GM23248 (cell line): ENCODE results near the gene STK31. TPM values are rescaled to one million over a fixed set of nuclear protein-coding genes. Genes with fewer than 3 reads are reported as not detected.

ENCODE experiments used
- DNase-seq: peaks from one replicate; pipeline ENCODE4 v3.0.0-alpha.2; 2015
- H2AFZ ChIP-seq: fragments of 200-600 bp; sonication (generic); 2 replicates; pipeline ENCODE4 v1.6.1; 2016; ENCODE audit warnings: antibody characterized with exemption
- H3F3A ChIP-seq: fragments of 200-600 bp; sonication (generic); 2 replicates; pipeline ENCODE4 v1.6.1; 2016; ENCODE audit warnings: mild to moderate bottlenecking, antibody characterized with exemption, mixed run types; ENCODE audit not compliant: insufficient read depth
- H3K27ac ChIP-seq: fragments of 200-600 bp; sonication (generic); 2 replicates; pipeline ENCODE4 v1.5.1; 2016; ENCODE audit warnings: mild to moderate bottlenecking
- H3K27me3 ChIP-seq: fragments of 200-600 bp; sonication (generic); replicated peaks from 2 replicates; pipeline ENCODE4 v1.6.1; 2016; ENCODE audit warnings: mild to moderate bottlenecking; ENCODE audit not compliant: insufficient read depth
- H3K36me3 ChIP-seq: fragments of 200-600 bp; sonication (generic); 2 replicates; pipeline ENCODE4 v1.6.1; 2016; ENCODE audit warnings: low read depth, mild to moderate bottlenecking
- H3K4me1 ChIP-seq: fragments of 200-600 bp; sonication (generic); 2 replicates; pipeline ENCODE4 v1.6.1; 2016; ENCODE audit warnings: mild to moderate bottlenecking; ENCODE audit not compliant: insufficient read depth
- H3K4me2 ChIP-seq: fragments of 200-600 bp; sonication (generic); one replicate; pipeline ENCODE4 v1.6.1; 2016; ENCODE audit warnings: mild to moderate bottlenecking; ENCODE audit not compliant: unreplicated experiment
- H3K4me3 ChIP-seq: fragments of 200-600 bp; sonication (generic); 2 replicates; pipeline ENCODE4 v1.5.1; 2016; ENCODE audit warnings: mild to moderate bottlenecking
- H3K79me2 ChIP-seq: fragments of 200-600 bp; sonication (generic); 2 replicates; pipeline ENCODE4 v1.6.1; 2016; ENCODE audit warnings: mild to moderate bottlenecking; ENCODE audit not compliant: insufficient read depth
- H3K9ac ChIP-seq: fragments of 200-600 bp; sonication (generic); 2 replicates; pipeline ENCODE4 v1.6.1; 2016; ENCODE audit warnings: mild to moderate bottlenecking
- H3K9me2 ChIP-seq: fragments of 200-600 bp; sonication (generic); 2 replicates; pipeline ENCODE4 v1.6.1; 2016; ENCODE audit warnings: mixed run types, mild to moderate bottlenecking, moderate library complexity; ENCODE audit not compliant: insufficient read depth
- H3K9me3 ChIP-seq: fragments of 200-600 bp; sonication (generic); one replicate; pipeline ENCODE4 v1.6.1; 2017; ENCODE audit warnings: low read depth
- H4K20me1 ChIP-seq: fragments of 200-600 bp; sonication (generic); 2 replicates; pipeline ENCODE4 v1.6.0; 2016; ENCODE audit not compliant: insufficient read depth
- EZH2 ChIP-seq: fragments of 200-600 bp; sonication (generic); IDR thresholded peaks from 2 replicates; pipeline ENCODE4 v1.6.1; 2018; ENCODE audit warnings: antibody characterized with exemption, mild to moderate bottlenecking; ENCODE audit not compliant: insufficient read depth, poor library complexity, severe bottlenecking
- EZH2phosphoT487 ChIP-seq: fragments of 200-600 bp; sonication (generic); IDR thresholded peaks from 2 replicates; pipeline ENCODE4 v1.6.1; 2018; ENCODE audit warnings: antibody characterized with exemption, moderate library complexity, mild to moderate bottlenecking, low read depth; ENCODE audit not compliant: insufficient read depth
- WGBS, 2 experiments: methylation state at CpG; one replicate each; pipeline ENCODE4 v1.1.6; 2015 to 2017; ENCODE audit warnings: low lambda C conversion rate in 2 of 2, low coverage in 1 of 2; ENCODE audit errors: missing lambda C conversion rate in 2 of 2; 5-methylcytosine and 5-hydroxymethylcytosine counted together
- in situ Hi-C: fragments of 300-500 bp; cut with MboI; formaldehyde crosslinking; loops from 2 replicates; pipeline ENCODE4 v1.15.0; 2020
- polyA plus RNA-seq: library from polyadenylated mRNA; unstranded; fragments of >200 nt; fragmentation: Nextera tagmentation; extraction: Ambion mirVana; gene quantifications from 2 replicates; pipeline ENCODE4 v1.2.1, GENCODE V29; 2016
- total RNA-seq: library from RNA; depleted of rRNA; stranded (reverse); fragments of >200 nt; shearing (Covaris generic); gene quantifications from 2 replicates; pipeline ENCODE4 v1.2.3, GENCODE V29; 2014

The STK31 gene
- total and polyA plus RNA-seq, 2 experiments from 2014 or later: not detected

GRCh38 chr7:23783115-23783514, 73.1 kb downstream of the STK31 start:
- H4K20me1 ChIP-seq: no peaks in the 10 kb centered on the region
- H2AFZ ChIP-seq: no peak overlapping the region
- no peak for DNase-seq
- no peaks in the 10 kb centered on the region for H3K9me2 ChIP-seq
- no peaks in the 10 kb centered on the region for H3K27me3 ChIP-seq
- H3K4me3 ChIP-seq: no peak overlapping the region
- H3K9me3 ChIP-seq: no peaks in the 10 kb centered on the region
- no peak overlapping the region for H3K9ac ChIP-seq
- H3K36me3 ChIP-seq: no peaks in the 10 kb centered on the region
- H3K27ac ChIP-seq: no peak overlapping the region
- no peaks in the 10 kb centered on the region for H3K4me1 ChIP-seq
- 48 to 50% methylated on average over 5 of the region's 5 CpGs for WGBS, 2 experiments
- H3F3A ChIP-seq: no peaks in the 10 kb centered on the region
- H3K79me2 ChIP-seq: no peaks in the 10 kb centered on the region
- H3K4me2 ChIP-seq: no peak overlapping the region
- TF ChIP-seq EZH2 (no peak), EZH2phosphoT487 (no peak)
- in situ Hi-C loops: no loop called here

- no peaks in the 10 kb centered on the region for H3K4me1 ChIP-seq
- DNase-seq: no peak
- no peak overlapping the region for H3K4me3 ChIP-seq
- H3K9me3 ChIP-seq: no peaks in the 10 kb centered on the region
- in situ Hi-C loops: no loop called here
- H3K27ac ChIP-seq: no peak overlapping the region
- H3F3A ChIP-seq: no peaks in the 10 kb centered on the region
- TF ChIP-seq EZH2: no peak
- no peak for TF ChIP-seq EZH2phosphoT487
- no peak overlapping the region for H3K4me2 ChIP-seq
- H2AFZ ChIP-seq: no peak overlapping the region
- 70 to 77% methylated on average over 3 of the region's 3 CpGs for WGBS, 2 experiments
- H3K9me2 ChIP-seq: no peaks in the 10 kb centered on the region
- H4K20me1 ChIP-seq: no peaks in the 10 kb centered on the region
- no peak overlapping the region for H3K9ac ChIP-seq
- no peaks in the 10 kb centered on the region for H3K36me3 ChIP-seq
- no peaks in the 10 kb centered on the region for H3K27me3 ChIP-seq
- no peaks in the 10 kb centered on the region for H3K79me2 ChIP-seq
Measured at GRCh38 chr7:23787272-23787671, 77.3 kb downstream of the STK31 start.

- H3K4me1 ChIP-seq: no peaks in the 10 kb centered on the region
- H3K9me3 ChIP-seq: no peaks in the 10 kb centered on the region
- WGBS, 2 experiments: 29 to 30% methylated on average over 3 of the region's 3 CpGs
- in situ Hi-C loops: no loop called here
- H3F3A ChIP-seq: no peaks in the 10 kb centered on the region
- no peaks in the 10 kb centered on the region for H3K27me3 ChIP-seq
- no peaks in the 10 kb centered on the region for H4K20me1 ChIP-seq
- no peak for DNase-seq
- H3K9ac ChIP-seq: no peak overlapping the region
- TF ChIP-seq EZH2 (no peak), EZH2phosphoT487 (no peak)
- H3K27ac ChIP-seq: no peak overlapping the region
- no peaks in the 10 kb centered on the region for H3K9me2 ChIP-seq
- no peak overlapping the region for H3K4me2 ChIP-seq
- no peaks in the 10 kb centered on the region for H3K36me3 ChIP-seq
- H2AFZ ChIP-seq: no peak overlapping the region
- H3K4me3 ChIP-seq: no peak overlapping the region
- H3K79me2 ChIP-seq: no peaks in the 10 kb centered on the region
Measured at GRCh38 chr7:23788843-23789242, 78.8 kb downstream of the STK31 start.

- Histone ChIP-seq H3K36me3 (no peaks in the 10 kb centered on the region), H3K9ac (no peak overlapping the region), H3K4me2 (no peak overlapping the region), H4K20me1 (no peaks in the 10 kb centered on the region), H2AFZ (no peak overlapping the region), H3K4me3 (no peak overlapping the region), H3K27ac (no peak overlapping the region), H3F3A (no peaks in the 10 kb centered on the region), H3K4me1 (no peaks in the 10 kb centered on the region), H3K27me3 (no peaks in the 10 kb centered on the region), H3K9me3 (no peaks in the 10 kb centered on the region), H3K79me2 (no peaks in the 10 kb centered on the region), H3K9me2 (no peaks in the 10 kb centered on the region)
- TF ChIP-seq EZH2 (no peak), EZH2phosphoT487 (no peak)
- DNase-seq: no peak
- in situ Hi-C loops: no loop called here
Measured at GRCh38 chr7:23791721-23792120, 81.7 kb downstream of the STK31 start.

- WGBS, 2 experiments: 33 to 42% methylated on average over 4 of the region's 4 CpGs
- Histone ChIP-seq H3K4me3 (no peak overlapping the region), H3K36me3 (no peaks in the 10 kb centered on the region), H3K27me3 (peaks cover 12% of the 10 kb centered on the region; the same call in 1 of the 2 replicates), H3K4me1 (no peaks in the 10 kb centered on the region), H3K79me2 (no peaks in the 10 kb centered on the region), H3K27ac (no peak overlapping the region), H3K9me2 (no peaks in the 10 kb centered on the region), H4K20me1 (no peaks in the 10 kb centered on the region), H2AFZ (no peak overlapping the region), H3K9ac (no peak overlapping the region), H3K9me3 (no peaks in the 10 kb centered on the region), H3F3A (no peaks in the 10 kb centered on the region), H3K4me2 (no peak overlapping the region)
- DNase-seq: no peak
- no peak for TF ChIP-seq EZH2
- no peak for TF ChIP-seq EZH2phosphoT487
- in situ Hi-C loops: no loop called here
Measured at GRCh38 chr7:23802720-23803397, 92.8 kb downstream of the STK31 start.
